GM06990 (cell line): ENCODE measurements around the gene LRP1.

ENCODE experiments used
- DNase-seq: peaks from one replicate; pipeline ENCODE4 v3.0.0-alpha.2; 2011; ENCODE audit not compliant: insufficient read length; ENCODE audit errors: extremely low read depth
- H3K27me3 ChIP-seq: replicated peaks from 2 replicates; pipeline ENCODE4 v1.6.0; 2011; ENCODE audit warnings: low read length; ENCODE audit not compliant: control insufficient read depth, insufficient read depth
- H3K36me3 ChIP-seq: 2 replicates; pipeline ENCODE4 v1.5.1; 2011; ENCODE audit warnings: low read length; ENCODE audit not compliant: control insufficient read depth, insufficient read depth
- H3K4me3 ChIP-seq: replicated peaks from 2 replicates; pipeline ENCODE4 v1.5.1; 2011; ENCODE audit warnings: low read depth, mild to moderate bottlenecking, control low read depth, low read length
- TF ChIP-seq, protein P1 (sequence below): IDR thresholded peaks from 2 replicates; pipeline ENCODE4 v1.5.1; 2011; ENCODE audit warnings: low read length, control low read depth, mild to moderate bottlenecking, inconsistent platforms; ENCODE audit not compliant: insufficient read depth, poor library complexity, severe bottlenecking

The LRP1 gene

DNA sequence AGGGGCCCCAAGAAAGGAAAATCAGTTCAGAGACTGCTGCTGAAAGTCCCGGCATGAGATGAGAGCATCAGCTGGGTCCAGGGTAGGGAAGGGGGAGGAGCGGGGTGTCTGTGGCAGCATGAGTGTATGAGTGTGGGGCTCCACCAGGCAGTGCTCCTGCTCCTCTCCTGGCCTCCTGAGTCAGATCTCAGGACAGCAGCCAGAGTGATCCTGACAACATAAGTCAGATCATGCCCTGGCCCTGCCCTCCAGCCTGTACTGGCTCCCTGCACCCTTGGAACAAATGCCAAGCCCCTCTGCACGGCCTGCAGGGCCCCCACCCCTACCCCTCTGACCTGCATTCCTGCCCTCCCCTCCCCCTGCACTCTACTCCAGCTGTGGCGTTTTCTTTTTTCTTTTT is 43.4 kb downstream of the LRP1 start:
- TF ChIP-seq, protein P1, sequence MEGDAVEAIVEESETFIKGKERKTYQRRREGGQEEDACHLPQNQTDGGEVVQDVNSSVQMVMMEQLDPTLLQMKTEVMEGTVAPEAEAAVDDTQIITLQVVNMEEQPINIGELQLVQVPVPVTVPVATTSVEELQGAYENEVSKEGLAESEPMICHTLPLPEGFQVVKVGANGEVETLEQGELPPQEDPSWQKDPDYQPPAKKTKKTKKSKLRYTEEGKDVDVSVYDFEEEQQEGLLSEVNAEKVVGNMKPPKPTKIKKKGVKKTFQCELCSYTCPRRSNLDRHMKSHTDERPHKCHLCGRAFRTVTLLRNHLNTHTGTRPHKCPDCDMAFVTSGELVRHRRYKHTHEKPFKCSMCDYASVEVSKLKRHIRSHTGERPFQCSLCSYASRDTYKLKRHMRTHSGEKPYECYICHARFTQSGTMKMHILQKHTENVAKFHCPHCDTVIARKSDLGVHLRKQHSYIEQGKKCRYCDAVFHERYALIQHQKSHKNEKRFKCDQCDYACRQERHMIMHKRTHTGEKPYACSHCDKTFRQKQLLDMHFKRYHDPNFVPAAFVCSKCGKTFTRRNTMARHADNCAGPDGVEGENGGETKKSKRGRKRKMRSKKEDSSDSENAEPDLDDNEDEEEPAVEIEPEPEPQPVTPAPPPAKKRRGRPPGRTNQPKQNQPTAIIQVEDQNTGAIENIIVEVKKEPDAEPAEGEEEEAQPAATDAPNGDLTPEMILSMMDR: no peak
- no peak overlapping the region for H3K4me3 ChIP-seq
- no peaks in the 10 kb centered on the region; the same call in 1 of the 2 replicates for H3K27me3 ChIP-seq
- H3K36me3 ChIP-seq: no peaks in the 10 kb centered on the region
- DNase-seq: no peak

DNA sequence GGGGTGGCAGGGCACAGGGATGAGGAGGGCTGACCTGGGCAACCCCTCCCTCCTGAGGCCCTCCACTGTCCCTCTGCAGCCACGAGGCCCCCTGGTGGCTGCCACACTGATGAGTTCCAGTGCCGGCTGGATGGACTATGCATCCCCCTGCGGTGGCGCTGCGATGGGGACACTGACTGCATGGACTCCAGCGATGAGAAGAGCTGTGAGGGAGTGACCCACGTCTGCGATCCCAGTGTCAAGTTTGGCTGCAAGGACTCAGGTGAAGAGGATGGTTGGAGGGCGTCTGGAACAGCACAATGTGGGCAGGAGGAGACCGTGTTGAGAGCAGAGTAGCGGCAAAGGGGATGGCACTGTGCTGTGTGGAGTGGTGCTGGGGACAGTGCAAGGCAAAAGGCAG is 44.8 kb downstream of the LRP1 start:
- Histone ChIP-seq H3K27me3 (no peaks in the 10 kb centered on the region; the same call in 1 of the 2 replicates), H3K4me3 (no peak overlapping the region), H3K36me3 (no peaks in the 10 kb centered on the region)
- TF ChIP-seq, protein P1: peak; percentile 81
- no peak for DNase-seq

DNA sequence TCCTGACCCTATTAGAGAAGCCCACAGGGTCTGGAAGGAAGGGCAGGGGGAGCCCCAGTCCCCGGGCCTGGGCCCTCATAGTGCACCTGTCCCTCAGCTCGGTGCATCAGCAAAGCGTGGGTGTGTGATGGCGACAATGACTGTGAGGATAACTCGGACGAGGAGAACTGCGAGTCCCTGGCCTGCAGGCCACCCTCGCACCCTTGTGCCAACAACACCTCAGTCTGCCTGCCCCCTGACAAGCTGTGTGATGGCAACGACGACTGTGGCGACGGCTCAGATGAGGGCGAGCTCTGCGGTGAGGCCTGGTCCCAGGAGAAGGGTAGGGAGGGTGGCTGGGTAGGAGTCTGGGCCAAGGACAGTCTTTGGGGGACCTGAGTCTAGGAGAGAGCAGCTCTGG is 45.4 kb downstream of the LRP1 start:
- no peaks in the 10 kb centered on the region; the same call in 1 of the 2 replicates for H3K27me3 ChIP-seq
- H3K4me3 ChIP-seq: no peak overlapping the region
- TF ChIP-seq, protein P1: no peak
- no peak for DNase-seq
- no peaks in the 10 kb centered on the region for H3K36me3 ChIP-seq

DNA sequence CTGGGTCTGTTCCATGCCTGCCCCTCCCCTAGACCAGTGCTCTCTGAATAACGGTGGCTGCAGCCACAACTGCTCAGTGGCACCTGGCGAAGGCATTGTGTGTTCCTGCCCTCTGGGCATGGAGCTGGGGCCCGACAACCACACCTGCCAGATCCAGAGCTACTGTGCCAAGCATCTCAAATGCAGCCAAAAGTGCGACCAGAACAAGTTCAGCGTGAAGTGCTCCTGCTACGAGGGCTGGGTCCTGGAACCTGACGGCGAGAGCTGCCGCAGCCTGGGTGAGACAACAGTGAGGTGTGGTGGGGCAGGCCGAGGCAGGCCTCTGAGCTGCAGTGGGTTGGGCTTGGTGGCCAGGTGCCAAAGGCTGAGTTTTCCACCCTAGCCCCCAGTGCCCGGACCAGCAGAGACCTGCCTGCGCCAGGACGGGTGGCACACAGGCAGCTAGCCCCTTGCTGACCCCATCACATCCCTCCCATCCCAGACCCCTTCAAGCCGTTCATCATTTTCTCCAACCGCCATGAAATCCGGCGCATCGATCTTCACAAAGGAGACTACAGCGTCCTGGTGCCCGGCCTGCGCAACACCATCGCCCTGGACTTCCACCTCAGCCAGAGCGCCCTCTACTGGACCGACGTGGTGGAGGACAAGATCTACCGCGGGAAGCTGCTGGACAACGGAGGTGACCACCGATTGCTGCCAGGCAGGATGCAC is 47.3 kb downstream of the LRP1 start:
- Histone ChIP-seq H3K36me3 (no peaks in the 10 kb centered on the region), H3K4me3 (no peak overlapping the region), H3K27me3 (no peaks in the 10 kb centered on the region; the same call in 1 of the 2 replicates)
- no peak for DNase-seq
- TF ChIP-seq, protein P1: peak; percentile 59

DNA sequence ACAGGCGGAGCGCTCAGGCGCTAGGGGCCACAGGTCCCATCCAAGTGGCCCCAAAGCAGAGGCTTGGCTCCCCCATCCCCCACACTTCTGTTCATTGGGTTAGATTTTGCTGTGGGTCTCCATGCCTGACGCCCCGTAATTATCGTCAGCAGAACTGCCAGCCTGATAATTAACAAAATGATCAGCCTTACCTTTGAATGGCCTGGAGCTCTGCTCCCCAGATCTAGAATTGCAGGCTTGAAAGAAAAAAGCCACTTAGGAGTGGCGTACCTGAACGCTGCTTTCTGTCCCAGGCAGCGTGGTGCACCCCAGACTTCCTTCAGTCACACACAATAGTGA is 47.8 kb downstream of the LRP1 start:
- H3K27me3 ChIP-seq: no peaks in the 10 kb centered on the region; the same call in 1 of the 2 replicates
- no peaks in the 10 kb centered on the region for H3K36me3 ChIP-seq
- TF ChIP-seq, protein P1: no peak
- DNase-seq: no peak
- H3K4me3 ChIP-seq: no peak overlapping the region

DNA sequence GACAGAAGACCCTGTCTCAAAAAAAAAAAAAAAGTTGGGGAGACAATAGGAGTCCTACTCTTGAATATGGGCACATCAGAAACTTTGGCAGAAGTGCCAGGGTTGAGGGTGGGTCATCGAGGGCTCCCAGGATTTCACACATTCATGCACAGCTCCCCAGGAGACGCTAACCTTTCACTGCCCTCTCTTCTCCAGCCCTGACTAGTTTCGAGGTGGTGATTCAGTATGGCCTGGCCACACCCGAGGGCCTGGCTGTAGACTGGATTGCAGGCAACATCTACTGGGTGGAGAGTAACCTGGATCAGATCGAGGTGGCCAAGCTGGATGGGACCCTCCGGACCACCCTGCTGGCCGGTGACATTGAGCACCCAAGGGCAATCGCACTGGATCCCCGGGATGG is 48.6 kb downstream of the LRP1 start:
- Histone ChIP-seq H3K4me3 (no peak overlapping the region), H3K27me3 (no peaks in the 10 kb centered on the region; the same call in 1 of the 2 replicates), H3K36me3 (no peaks in the 10 kb centered on the region)
- no peak for DNase-seq
- TF ChIP-seq, protein P1: no peak
